ENCODE measurements around the gene DMAC2L.
A peak's percentile ranks its signal among the peaks of the same experiment; 100 is the strongest.

The DMAC2L gene

GRCh38 chr14:50320283-50320682 lies 8.2 kb downstream of the DMAC2L start:
- Histone ChIP-seq H3K9me3 (ENCODE audit: control extremely low read depth in 1 of 5, control insufficient read depth in 4 of 5, insufficient read depth in 2 of 5, low read depth in 1 of 5, low read length in 4 of 5) (no peaks in the 10 kb centered on the region), H3K27me3 (replicated peaks in 2 of 5; ENCODE audit: control insufficient read depth in 4 of 5, insufficient read depth in 5 of 5, low read length in 4 of 5) (no peaks in the 10 kb centered on the region), H3K4me3 (ENCODE audit: control insufficient read depth in 1 of 7, extremely low read depth in 1 of 7, insufficient read depth in 4 of 7, low read depth in 2 of 7, low read length in 6 of 7) (no peak overlapping the region), H3K4me1 (ENCODE audit: control extremely low read depth in 1 of 4, control insufficient read depth in 4 of 4, insufficient read depth in 4 of 4, low read length in 3 of 4) (peaks cover 5 to 10% (median 7%) of the 10 kb centered on the region in 4 experiments), H3K36me3 (ENCODE audit: control insufficient read depth in 4 of 4, insufficient read depth in 4 of 4, low read length in 3 of 4) (peaks cover 2 to 19% (median 11%) of the 10 kb centered on the region in 4 experiments), H3K27ac (ENCODE audit: insufficient read depth in 1 of 2, low read depth in 1 of 2, low read length in 2 of 2, poor library complexity in 1 of 2, severe bottlenecking in 2 of 2) (no peak overlapping the region)
- DNase-seq = no peak
- WGBS (ENCODE audit: insufficient coverage) = 95% methylated on average over 8 of the region's 8 CpGs
- ChIA-PET CTCF (interaction anchor here (0.5 to 5.0 kb wide), 20 partner anchors 8 to 457 kb away, joined by 3 to 26 read pairs (median 6); partner anchors contain the start of genes CDKL1, DMAC2L, L2HGDH and MAP4K5), POLR2A (no interaction called here)

- no peaks in the 10 kb centered on the region for H3K9me3 ChIP-seq (ENCODE audit: control extremely low read depth in 1 of 5, control insufficient read depth in 4 of 5, insufficient read depth in 2 of 5, low read depth in 1 of 5, low read length in 4 of 5)
- peaks cover 5 to 10% (median 7%) of the 10 kb centered on the region in 4 experiments for H3K4me1 ChIP-seq (ENCODE audit: control extremely low read depth in 1 of 4, control insufficient read depth in 4 of 4, insufficient read depth in 4 of 4, low read length in 3 of 4)
- peaks cover 2 to 19% (median 11%) of the 10 kb centered on the region in 4 experiments for H3K36me3 ChIP-seq (ENCODE audit: control insufficient read depth in 4 of 4, insufficient read depth in 4 of 4, low read length in 3 of 4)
- no peaks in the 10 kb centered on the region for H3K27me3 ChIP-seq (replicated peaks in 2 of 5; ENCODE audit: control insufficient read depth in 4 of 5, insufficient read depth in 5 of 5, low read length in 4 of 5)
- ChIA-PET POLR2A (interaction anchor here (0.6 kb wide), 1 partner anchor 405 kb away, joined by 3 read pairs; no protein-coding TSS in a partner anchor), CTCF (interaction anchor here (0.7 to 5.0 kb wide), 24 partner anchors 8 to 457 kb away, joined by 3 to 26 read pairs (median 4); partner anchors contain the start of genes CDKL1, DMAC2L, L2HGDH and MAP4K5)
- peak; percentile 93 to 98 (median 97) for DNase-seq
- 4% methylated on average over 8 of the region's 9 CpGs for WGBS (ENCODE audit: insufficient coverage)
- peak overlapping the region in 5 of 7 experiments; percentile 21 to 49 (median 33) for H3K4me3 ChIP-seq (ENCODE audit: control insufficient read depth in 1 of 7, extremely low read depth in 1 of 7, insufficient read depth in 4 of 7, low read depth in 2 of 7, low read length in 6 of 7)
- peak overlapping the region in 1 of 2 experiments; percentile 79 for H3K27ac ChIP-seq (ENCODE audit: insufficient read depth in 1 of 2, low read depth in 1 of 2, low read length in 2 of 2, poor library complexity in 1 of 2, severe bottlenecking in 2 of 2)
These were observed 9.0 kb downstream of the DMAC2L start for GRCh38 chr14:50321009-50321660.

GRCh38 chr14:50331596-50331995 lies 19.5 kb downstream of the DMAC2L start:
- ChIA-PET CTCF (interaction anchor here (1.3 to 4.4 kb wide), 3 partner anchors 10 to 111 kb away, joined by 3 to 26 read pairs (median 3); no protein-coding TSS in a partner anchor), POLR2A (no interaction called here)
- no peak for DNase-seq
- Histone ChIP-seq H3K27ac (ENCODE audit: insufficient read depth in 1 of 2, low read depth in 1 of 2, low read length in 2 of 2, poor library complexity in 1 of 2, severe bottlenecking in 2 of 2) (no peak overlapping the region), H3K4me1 (ENCODE audit: control extremely low read depth in 1 of 4, control insufficient read depth in 4 of 4, insufficient read depth in 4 of 4, low read length in 3 of 4) (peaks cover 12 to 23% (median 17%) of the 10 kb centered on the region in 4 experiments), H3K27me3 (replicated peaks in 2 of 5; ENCODE audit: control insufficient read depth in 4 of 5, insufficient read depth in 5 of 5, low read length in 4 of 5) (no peaks in the 10 kb centered on the region), H3K4me3 (ENCODE audit: control insufficient read depth in 1 of 7, extremely low read depth in 1 of 7, insufficient read depth in 4 of 7, low read depth in 2 of 7, low read length in 6 of 7) (no peak overlapping the region), H3K36me3 (ENCODE audit: control insufficient read depth in 4 of 4, insufficient read depth in 4 of 4, low read length in 3 of 4) (peaks cover 7 to 21% (median 17%) of the 10 kb centered on the region in 4 experiments), H3K9me3 (ENCODE audit: control extremely low read depth in 1 of 5, control insufficient read depth in 4 of 5, insufficient read depth in 2 of 5, low read depth in 1 of 5, low read length in 4 of 5) (no peaks in the 10 kb centered on the region)

GRCh38 chr14:50333014-50333509 lies 20.9 kb downstream of the DMAC2L start:
- Histone ChIP-seq H3K4me3 (ENCODE audit: control insufficient read depth in 1 of 7, extremely low read depth in 1 of 7, insufficient read depth in 4 of 7, low read depth in 2 of 7, low read length in 6 of 7) (no peak overlapping the region), H3K27ac (ENCODE audit: insufficient read depth in 1 of 2, low read depth in 1 of 2, low read length in 2 of 2, poor library complexity in 1 of 2, severe bottlenecking in 2 of 2) (no peak overlapping the region), H3K4me1 (ENCODE audit: control extremely low read depth in 1 of 4, control insufficient read depth in 4 of 4, insufficient read depth in 4 of 4, low read length in 3 of 4) (peaks cover 13 to 24% (median 20%) of the 10 kb centered on the region in 4 experiments), H3K36me3 (ENCODE audit: control insufficient read depth in 4 of 4, insufficient read depth in 4 of 4, low read length in 3 of 4) (peaks cover 7 to 20% (median 17%) of the 10 kb centered on the region in 4 experiments), H3K9me3 (ENCODE audit: control extremely low read depth in 1 of 5, control insufficient read depth in 4 of 5, insufficient read depth in 2 of 5, low read depth in 1 of 5, low read length in 4 of 5) (no peaks in the 10 kb centered on the region), H3K27me3 (replicated peaks in 2 of 5; ENCODE audit: control insufficient read depth in 4 of 5, insufficient read depth in 5 of 5, low read length in 4 of 5) (no peaks in the 10 kb centered on the region)
- 100% methylated on average over 1 of the region's 3 CpGs for WGBS (ENCODE audit: insufficient coverage)
- ChIA-PET CTCF (interaction anchor here (0.9 to 4.4 kb wide), 2 partner anchors 12 to 22 kb away, joined by 3 to 26 read pairs; partner anchors contain the start of genes DMAC2L and L2HGDH), POLR2A (no interaction called here)
- DNase-seq = no peak

- CTCF ChIA-PET = interaction anchor here (0.7 to 4.4 kb wide), 4 partner anchors 13 to 23 kb away, joined by 3 to 26 read pairs (median 12); partner anchors contain the start of genes DMAC2L and L2HGDH
- WGBS (ENCODE audit: insufficient coverage) = 100% methylated on average over 8 of the region's 8 CpGs
These were observed 22.1 kb downstream of the DMAC2L start for GRCh38 chr14:50334211-50334610.

GRCh38 chr14:50335389-50335788 lies 23.3 kb downstream of the DMAC2L start:
- Histone ChIP-seq H3K9me3 (ENCODE audit: control extremely low read depth in 1 of 5, control insufficient read depth in 4 of 5, insufficient read depth in 2 of 5, low read depth in 1 of 5, low read length in 4 of 5) (no peaks in the 10 kb centered on the region), H3K4me1 (ENCODE audit: control extremely low read depth in 1 of 4, control insufficient read depth in 4 of 4, insufficient read depth in 4 of 4, low read length in 3 of 4) (peaks cover 13 to 24% (median 20%) of the 10 kb centered on the region in 4 experiments), H3K36me3 (ENCODE audit: control insufficient read depth in 4 of 4, insufficient read depth in 4 of 4, low read length in 3 of 4) (peaks cover 3 to 15% (median 9%) of the 10 kb centered on the region in 4 experiments), H3K4me3 (ENCODE audit: control insufficient read depth in 1 of 7, extremely low read depth in 1 of 7, insufficient read depth in 4 of 7, low read depth in 2 of 7, low read length in 6 of 7) (no peak overlapping the region), H3K27ac (ENCODE audit: insufficient read depth in 1 of 2, low read depth in 1 of 2, low read length in 2 of 2, poor library complexity in 1 of 2, severe bottlenecking in 2 of 2) (peak overlapping the region in 1 of 2 experiments; percentile 75), H3K27me3 (replicated peaks in 2 of 5; ENCODE audit: control insufficient read depth in 4 of 5, insufficient read depth in 5 of 5, low read length in 4 of 5) (no peaks in the 10 kb centered on the region)
- CTCF ChIA-PET = interaction anchor here (0.7 to 3.1 kb wide), 6 partner anchors 14 to 197 kb away, joined by 3 to 20 read pairs (median 3); partner anchors contain the start of gene MAP4K5
- peak in 1 of 3 donors; percentile 27 for DNase-seq
- WGBS (ENCODE audit: insufficient coverage) = 76% methylated on average over 6 of the region's 7 CpGs
- POLR2A ChIA-PET = no interaction called here

More at GRCh38 chr14:50334211-50334610, 22.1 kb downstream of the DMAC2L start:
- Histone ChIP-seq H3K4me1 (ENCODE audit: control extremely low read depth in 1 of 4, control insufficient read depth in 4 of 4, insufficient read depth in 4 of 4, low read length in 3 of 4) (peaks cover 13 to 24% (median 20%) of the 10 kb centered on the region in 4 experiments), H3K27ac (ENCODE audit: insufficient read depth in 1 of 2, low read depth in 1 of 2, low read length in 2 of 2, poor library complexity in 1 of 2, severe bottlenecking in 2 of 2) (no peak overlapping the region), H3K36me3 (ENCODE audit: control insufficient read depth in 4 of 4, insufficient read depth in 4 of 4, low read length in 3 of 4) (peaks cover 9 to 18% (median 15%) of the 10 kb centered on the region in 4 experiments), H3K27me3 (replicated peaks in 2 of 5; ENCODE audit: control insufficient read depth in 4 of 5, insufficient read depth in 5 of 5, low read length in 4 of 5) (no peaks in the 10 kb centered on the region), H3K9me3 (ENCODE audit: control extremely low read depth in 1 of 5, control insufficient read depth in 4 of 5, insufficient read depth in 2 of 5, low read depth in 1 of 5, low read length in 4 of 5) (no peaks in the 10 kb centered on the region), H3K4me3 (ENCODE audit: control insufficient read depth in 1 of 7, extremely low read depth in 1 of 7, insufficient read depth in 4 of 7, low read depth in 2 of 7, low read length in 6 of 7) (no peak overlapping the region)
- POLR2A ChIA-PET = no interaction called here
- DNase-seq = no peak

Data from common myeloid progenitor, CD34-positive (primary cell).